CD4-positive, alpha-beta T cell (primary cell): ENCODE measurements around the gene PTGIS. TPM values are rescaled to one million over a fixed set of nuclear protein-coding genes. Genes with fewer than 3 reads are reported as not detected.

Source experiments
- ATAC-seq: fragments of 200-7000 bp; cut with Tn5 transposase; one replicate; pipeline ENCODE4 v1.10.0; 2022; ENCODE audit warnings: mild to moderate bottlenecking; ENCODE audit not compliant: poor library complexity
- CTCF ChIA-PET: fragments of 350-600 bp; sonication (Branson Sonifier 250); formaldehyde crosslinking; loops from one replicate; lab custom pipeline; 2021; ENCODE audit warnings: antibody characterized with exemption, inconsistent platforms; lab: Charles Lee
- POLR2A ChIA-PET: fragments of 350-600 bp; sonication (Branson Sonifier 250); formaldehyde crosslinking; loops from one replicate; lab custom pipeline; 2021; ENCODE audit warnings: antibody characterized with exemption, inconsistent platforms; lab: Charles Lee
- DNase-seq, 14 experiments: peaks; one replicate each; pipeline ENCODE4 v3.0.0-alpha.2; 2013 to 2020; ENCODE audit warnings: mixed read lengths in 2 of 14
- H3K27ac ChIP-seq, 2 donors: one replicate each; pipeline versions ENCODE4 v1.5.1 to v1.7.0; 2013; ENCODE audit warnings: low read length in 2 of 2, low read depth in 1 of 2, mild to moderate bottlenecking in 1 of 2
- H3K27me3 ChIP-seq, 2 experiments: 1 replicate in 1 of 2; 2 replicates in 1 of 2; pipeline versions ENCODE4 v1.6.1 to v1.7.0; 2013; ENCODE audit warnings: low read length in 2 of 2, control low read depth in 1 of 2, mild to moderate bottlenecking in 1 of 2, moderate library complexity in 1 of 2; ENCODE audit not compliant: insufficient read depth in 2 of 2, control insufficient read depth in 1 of 2
- H3K36me3 ChIP-seq: one replicate; pipeline ENCODE4 v1.6.1; 2013; ENCODE audit warnings: low read length, control low read depth; ENCODE audit not compliant: insufficient read depth
- H3K4me1 ChIP-seq: one replicate; pipeline ENCODE4 v1.6.1; 2013; ENCODE audit warnings: low read length, control low read depth; ENCODE audit not compliant: insufficient read depth
- H3K4me3 ChIP-seq: one replicate; pipeline ENCODE4 v1.5.1; 2013; ENCODE audit warnings: mild to moderate bottlenecking, low read length, moderate library complexity
- H3K9me3 ChIP-seq, 2 experiments: 1 replicate in 1 of 2; 2 replicates in 1 of 2; pipeline versions ENCODE4 v1.6.1 to v1.7.0; 2013; ENCODE audit warnings: low read length in 2 of 2, mild to moderate bottlenecking in 2 of 2, control low read depth in 1 of 2, moderate library complexity in 1 of 2; ENCODE audit not compliant: control insufficient read depth in 1 of 2, insufficient read depth in 1 of 2
- H3K27ac Mint-ChIP-seq: one replicate; pipeline ENCODE4 v1.8.0; 2020; ENCODE audit warnings: mixed read lengths
- H3K27me3 Mint-ChIP-seq: one replicate; pipeline ENCODE4 v1.8.0; 2021; ENCODE audit warnings: mixed read lengths
- H3K36me3 Mint-ChIP-seq: one replicate; pipeline ENCODE4 v1.8.0; 2021; ENCODE audit warnings: low read depth, mixed read lengths
- H3K4me1 Mint-ChIP-seq: one replicate; pipeline ENCODE4 v1.8.0; 2021; ENCODE audit warnings: low read depth, mixed read lengths
- H3K4me3 Mint-ChIP-seq: one replicate; pipeline ENCODE4 v1.8.0; 2020; ENCODE audit warnings: mild to moderate bottlenecking, mixed read lengths
- H3K9me3 Mint-ChIP-seq: one replicate; pipeline ENCODE4 v1.8.0; 2020; ENCODE audit warnings: mixed read lengths
- intact Hi-C, 2 experiments: fragments of 100-400 bp; cut with DNase I in 1 of 2; cut with micrococcal nuclease in 1 of 2; formaldehyde crosslinking; loops; one replicate each; pipeline versions ENCODE4 v1.15.1 to v1.9.0; 2023 to 2025; cut with DNase I, micrococcal nuclease
- total RNA-seq, 174 experiments: library from RNA in 2 of 174; stranded (reverse) in 2 of 174; gene quantifications; one replicate each; pipeline ENCODE4 v1.2.3 and lab custom pipeline; 2021 to 2026
- TF ChIP-seq, protein P1 (sequence below): fragments of 200-600 bp; IDR thresholded peaks from one replicate; pipeline ENCODE4 v1.8.0; 2022; ENCODE audit warnings: antibody characterized with exemption, mild to moderate bottlenecking

PTGIS gene
- total RNA-seq, 2 experiments from 2014 or later: not detected

DNA sequence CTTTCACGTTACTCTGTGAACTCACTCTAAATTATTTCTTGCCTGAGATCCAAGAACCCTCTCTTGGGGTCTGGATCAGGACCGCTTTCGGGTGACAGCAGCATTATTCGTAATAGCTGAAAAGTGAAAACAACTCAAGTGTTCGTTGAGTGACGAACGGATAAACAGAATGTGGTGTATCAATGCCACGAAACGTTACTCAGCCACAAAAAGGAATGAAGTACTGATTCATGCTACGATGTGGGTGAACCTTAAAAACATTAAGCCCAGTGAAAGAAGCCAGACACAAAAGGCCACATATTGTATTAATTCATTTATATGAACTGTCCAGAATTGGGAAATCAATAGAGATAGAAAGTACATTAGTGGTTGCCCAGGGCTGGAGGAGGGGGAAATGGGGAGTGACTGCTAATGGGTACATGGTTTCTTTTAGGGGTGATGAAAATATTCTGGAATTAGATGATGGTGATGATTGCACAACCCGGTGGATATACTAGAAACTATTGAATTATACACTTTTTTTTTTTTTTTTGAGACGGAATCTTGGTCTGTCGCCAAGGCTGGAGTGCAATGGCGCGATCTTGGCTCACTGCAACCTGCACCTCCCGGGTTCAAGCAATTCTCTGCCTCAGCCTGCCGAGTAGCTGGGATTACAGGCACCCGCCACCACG is 8.4 kb downstream of the PTGIS start:
- H3K27me3 ChIP-seq: peaks cover 13 to 25% of the 10 kb centered on the region in 2 experiments
- POLR2A ChIA-PET: no interaction called here
- DNase-seq: no peak

DNA sequence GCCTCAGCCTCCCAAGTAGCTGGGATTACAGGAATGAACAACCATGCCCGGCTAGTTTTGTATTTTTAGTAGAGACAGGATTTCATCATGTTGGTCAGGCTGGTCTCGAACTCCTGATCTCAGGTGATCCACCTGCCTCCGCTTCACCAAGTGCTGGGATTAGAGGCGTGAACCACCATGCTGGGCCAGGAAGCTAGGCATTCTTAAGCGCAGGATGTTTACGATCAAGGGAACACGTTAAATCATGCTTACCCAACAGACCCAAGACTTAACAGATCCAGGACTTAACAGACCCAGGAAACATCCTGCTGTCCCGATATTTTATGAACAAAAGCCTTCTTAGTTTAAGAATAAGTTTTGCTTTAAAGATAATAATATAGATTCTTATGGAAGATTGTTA is 9.1 kb downstream of the PTGIS start:
- H3K36me3 ChIP-seq: no peaks in the 10 kb centered on the region
- CTCF ChIA-PET: no interaction called here
- Mint-ChIP-seq H3K4me3 (no peak overlapping the region), H3K27me3 (peaks cover 70% of the 10 kb centered on the region), H3K36me3 (no peaks in the 10 kb centered on the region), H3K9me3 (peaks cover 2% of the 10 kb centered on the region), H3K4me1 (no peaks in the 10 kb centered on the region), H3K27ac (no peak overlapping the region)
- no peak overlapping the region for H3K27ac ChIP-seq
- TF ChIP-seq, protein P1, sequence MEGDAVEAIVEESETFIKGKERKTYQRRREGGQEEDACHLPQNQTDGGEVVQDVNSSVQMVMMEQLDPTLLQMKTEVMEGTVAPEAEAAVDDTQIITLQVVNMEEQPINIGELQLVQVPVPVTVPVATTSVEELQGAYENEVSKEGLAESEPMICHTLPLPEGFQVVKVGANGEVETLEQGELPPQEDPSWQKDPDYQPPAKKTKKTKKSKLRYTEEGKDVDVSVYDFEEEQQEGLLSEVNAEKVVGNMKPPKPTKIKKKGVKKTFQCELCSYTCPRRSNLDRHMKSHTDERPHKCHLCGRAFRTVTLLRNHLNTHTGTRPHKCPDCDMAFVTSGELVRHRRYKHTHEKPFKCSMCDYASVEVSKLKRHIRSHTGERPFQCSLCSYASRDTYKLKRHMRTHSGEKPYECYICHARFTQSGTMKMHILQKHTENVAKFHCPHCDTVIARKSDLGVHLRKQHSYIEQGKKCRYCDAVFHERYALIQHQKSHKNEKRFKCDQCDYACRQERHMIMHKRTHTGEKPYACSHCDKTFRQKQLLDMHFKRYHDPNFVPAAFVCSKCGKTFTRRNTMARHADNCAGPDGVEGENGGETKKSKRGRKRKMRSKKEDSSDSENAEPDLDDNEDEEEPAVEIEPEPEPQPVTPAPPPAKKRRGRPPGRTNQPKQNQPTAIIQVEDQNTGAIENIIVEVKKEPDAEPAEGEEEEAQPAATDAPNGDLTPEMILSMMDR: no peak
- H3K4me3 ChIP-seq: no peak overlapping the region
- H3K4me1 ChIP-seq: no peaks in the 10 kb centered on the region
- no peak for DNase-seq
- intact Hi-C loops: no loop called here
- no peak for ATAC-seq
- peaks cover 13 to 25% of the 10 kb centered on the region in 2 experiments for H3K27me3 ChIP-seq
- H3K9me3 ChIP-seq: no peaks in the 10 kb centered on the region
- POLR2A ChIA-PET: no interaction called here

More for the DNA sequence above, 8.4 kb downstream of the PTGIS start:
- no peak overlapping the region for H3K27ac Mint-ChIP-seq
- peaks cover 2% of the 10 kb centered on the region for H3K9me3 Mint-ChIP-seq
- H3K9me3 ChIP-seq: no peaks in the 10 kb centered on the region
- H3K36me3 ChIP-seq: no peaks in the 10 kb centered on the region
- H3K4me3 ChIP-seq: no peak overlapping the region
- no peaks in the 10 kb centered on the region for H3K4me1 ChIP-seq
- no peaks in the 10 kb centered on the region for H3K4me1 Mint-ChIP-seq
- H3K36me3 Mint-ChIP-seq: no peaks in the 10 kb centered on the region
- H3K27ac ChIP-seq: no peak overlapping the region
- no peak for ATAC-seq
- H3K4me3 Mint-ChIP-seq: no peak overlapping the region
- H3K27me3 Mint-ChIP-seq: peaks cover 65% of the 10 kb centered on the region
- CTCF ChIA-PET: no interaction called here
- TF ChIP-seq, protein P1: no peak
- intact Hi-C loops: no loop called here

DNA sequence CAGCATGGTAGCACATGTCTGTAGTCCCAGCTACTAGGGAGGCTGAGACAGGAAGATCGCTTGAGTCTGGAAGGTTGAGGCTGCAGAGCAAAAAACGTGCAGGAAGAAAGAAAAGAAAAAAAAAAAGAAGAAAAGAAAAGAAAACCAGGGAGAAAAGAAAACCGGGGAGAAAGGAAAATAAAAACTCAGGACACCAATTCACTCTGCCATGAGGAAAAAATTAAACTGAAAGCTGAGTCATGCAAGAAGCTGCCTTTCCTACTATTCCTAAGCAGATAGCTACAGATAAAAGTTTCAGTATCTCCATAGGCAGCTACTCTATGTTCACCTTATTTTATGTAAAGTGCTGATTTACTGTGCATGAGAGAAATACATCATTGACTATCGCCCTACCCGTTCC is 10.5 kb downstream of the PTGIS start:
- Mint-ChIP-seq H3K4me1 (no peaks in the 10 kb centered on the region), H3K9me3 (peaks cover 2% of the 10 kb centered on the region), H3K27me3 (peaks cover 59% of the 10 kb centered on the region), H3K36me3 (no peaks in the 10 kb centered on the region), H3K4me3 (no peak overlapping the region), H3K27ac (no peak overlapping the region)
- ATAC-seq (no peak), DNase-seq (no peak)
- no peak overlapping the region for H3K27ac ChIP-seq
- H3K9me3 ChIP-seq: no peaks in the 10 kb centered on the region
- H3K27me3 ChIP-seq: peaks cover 12 to 18% of the 10 kb centered on the region in 2 experiments
- ChIA-PET CTCF (no interaction called here), POLR2A (no interaction called here)
- H3K4me3 ChIP-seq: no peak overlapping the region
- H3K36me3 ChIP-seq: no peaks in the 10 kb centered on the region
- TF ChIP-seq, protein P1: no peak
- H3K4me1 ChIP-seq: no peaks in the 10 kb centered on the region
- intact Hi-C loops: no loop called here
